ENCODE results near the gene HMX1.

DNA sequence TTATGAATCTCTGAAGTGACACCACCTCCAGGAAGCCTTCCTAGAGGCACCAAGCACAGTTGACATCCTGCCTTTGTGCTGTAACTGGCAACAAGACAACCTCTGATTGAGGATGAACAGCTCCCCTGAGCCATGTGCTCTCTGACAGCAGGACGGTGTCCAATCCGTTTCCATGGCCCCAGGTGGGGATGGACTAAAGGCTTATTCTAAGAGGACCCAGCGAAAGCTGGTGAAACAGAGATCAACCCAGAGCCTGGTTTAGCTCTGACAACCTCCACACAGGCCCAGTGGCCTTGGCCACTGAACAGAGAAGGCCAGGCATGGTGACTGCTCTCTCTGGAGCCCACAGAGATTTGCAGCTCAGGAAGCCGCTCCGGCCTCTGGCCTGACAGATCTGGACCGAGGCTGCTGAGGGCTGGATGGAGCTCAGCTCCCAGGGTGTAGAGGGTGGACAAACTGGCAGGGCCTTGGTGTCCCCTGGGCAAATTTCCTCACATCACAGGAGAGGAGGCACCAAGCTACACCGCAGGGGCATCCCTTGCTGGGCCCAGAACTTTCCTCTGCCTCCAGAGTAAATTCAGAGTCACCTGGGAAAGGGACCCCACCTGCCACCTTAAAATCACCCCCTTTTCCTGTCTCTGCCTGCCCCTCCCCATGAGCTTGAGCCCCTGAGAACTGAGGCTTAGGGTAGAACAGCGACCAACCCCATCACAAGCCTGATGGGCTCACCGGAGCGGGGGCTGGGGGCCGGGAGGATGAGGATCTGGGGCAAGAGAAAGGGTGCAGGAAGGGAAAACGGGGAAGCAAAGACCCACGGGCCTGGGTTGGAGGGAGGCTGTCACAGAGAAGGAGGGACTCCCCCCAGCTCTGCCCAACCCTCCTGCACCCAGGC lies 40.2 kb downstream of the HMX1 start:
- TF ChIP-seq, protein P1, sequence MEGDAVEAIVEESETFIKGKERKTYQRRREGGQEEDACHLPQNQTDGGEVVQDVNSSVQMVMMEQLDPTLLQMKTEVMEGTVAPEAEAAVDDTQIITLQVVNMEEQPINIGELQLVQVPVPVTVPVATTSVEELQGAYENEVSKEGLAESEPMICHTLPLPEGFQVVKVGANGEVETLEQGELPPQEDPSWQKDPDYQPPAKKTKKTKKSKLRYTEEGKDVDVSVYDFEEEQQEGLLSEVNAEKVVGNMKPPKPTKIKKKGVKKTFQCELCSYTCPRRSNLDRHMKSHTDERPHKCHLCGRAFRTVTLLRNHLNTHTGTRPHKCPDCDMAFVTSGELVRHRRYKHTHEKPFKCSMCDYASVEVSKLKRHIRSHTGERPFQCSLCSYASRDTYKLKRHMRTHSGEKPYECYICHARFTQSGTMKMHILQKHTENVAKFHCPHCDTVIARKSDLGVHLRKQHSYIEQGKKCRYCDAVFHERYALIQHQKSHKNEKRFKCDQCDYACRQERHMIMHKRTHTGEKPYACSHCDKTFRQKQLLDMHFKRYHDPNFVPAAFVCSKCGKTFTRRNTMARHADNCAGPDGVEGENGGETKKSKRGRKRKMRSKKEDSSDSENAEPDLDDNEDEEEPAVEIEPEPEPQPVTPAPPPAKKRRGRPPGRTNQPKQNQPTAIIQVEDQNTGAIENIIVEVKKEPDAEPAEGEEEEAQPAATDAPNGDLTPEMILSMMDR (conservative IDR thresholded peaks at IDR 0.05; ENCODE audit: low read length), result no peak
- no peak for TF ChIP-seq EZH2phosphoT487 (IDR thresholded peaks at IDR 0.05; ENCODE audit: borderline replicate concordance, low read depth, low read length)
